Measurements from ENCODE around the gene CST9. TPM values are rescaled to one million over a fixed set of nuclear protein-coding genes. Genes with fewer than 3 reads are reported as not detected.

The CST9 gene
- polyA plus RNA-seq, 4 donors = not detected

GRCh38 chr20:23562721-23563342 is 42.9 kb downstream of the CST9 start:
- DNase-seq (ENCODE audit: low read depth in 4 of 4, low spot score in 2 of 4) = no peak

GRCh38 chr20:23554401-23554800 is 51.3 kb downstream of the CST9 start:
- no peak for DNase-seq (ENCODE audit: low read depth in 4 of 4, low spot score in 2 of 4)

Other genes with a start within 250 kb of the CST9 start
- gene GZF1, start 243.7 kb downstream of the CST9 start, polyA plus RNA-seq (ENCODE audit: insufficient read length in 4 of 4) = 10 to 100 TPM; 15.4 to 19.2 (median 16.7) TPM
- gene NAPB, start 184.4 kb downstream of the CST9 start, polyA plus RNA-seq (ENCODE audit: insufficient read length in 4 of 4) = 10 to 100 TPM; 16.3 to 29.0 (median 18.8) TPM
- gene CSTL1, start 166.2 kb downstream of the CST9 start, polyA plus RNA-seq (ENCODE audit: insufficient read length in 4 of 4) = not detected
- not detected for gene CST11, start 153.0 kb downstream of the CST9 start, polyA plus RNA-seq (ENCODE audit: insufficient read length in 4 of 4)
- gene CST8, start 114.8 kb downstream of the CST9 start, polyA plus RNA-seq (ENCODE audit: insufficient read length in 4 of 4) = not detected
- gene CST9L, start 37.4 kb downstream of the CST9 start, polyA plus RNA-seq (ENCODE audit: insufficient read length in 4 of 4) = not detected
- gene CST3, start 32.0 kb upstream of the CST9 start, polyA plus RNA-seq (ENCODE audit: insufficient read length in 4 of 4) = 100 to 1,000 TPM; 131 to 207 (median 167) TPM
- gene CST4, start 83.1 kb upstream of the CST9 start, polyA plus RNA-seq (ENCODE audit: insufficient read length in 4 of 4) = not detected
- not detected for gene CST1, start 145.0 kb upstream of the CST9 start, polyA plus RNA-seq (ENCODE audit: insufficient read length in 4 of 4)
- gene CST2, start 220.8 kb upstream of the CST9 start, polyA plus RNA-seq (ENCODE audit: insufficient read length in 4 of 4) = not detected

All from left renal cortex interstitium (tissue), 4 donors.